Lung (tissue), 12 donors: Measurements from ENCODE around the gene ARHGEF7. TPM values are rescaled to one million over a fixed set of nuclear protein-coding genes. Genes with fewer than 3 reads are reported as not detected.

Experiments
- ATAC-seq: fragments of 200-7000 bp; cut with Tn5 transposase; one replicate; pipeline ENCODE4 v1.9.1; 2020; ENCODE audit warnings: moderate number of reproducible peaks; ENCODE audit not compliant: insufficient read depth, low FRiP score
- DNase-seq, 3 donors: peaks; one replicate each; pipeline ENCODE4 v3.0.0-alpha.2; 2013 to 2017
- H3K27ac ChIP-seq, 2 donors: one replicate each; pipeline ENCODE4 v1.5.1; 2013; ENCODE audit warnings: mild to moderate bottlenecking in 2 of 2, moderate library complexity in 2 of 2, control low read depth in 1 of 2, inconsistent platforms in 1 of 2, low read depth in 1 of 2, low read length in 1 of 2
- H3K27me3 ChIP-seq, 3 donors: one replicate each; pipeline ENCODE4 v1.5.1; 2013; ENCODE audit warnings: low read length in 2 of 3; ENCODE audit not compliant: control insufficient read depth in 3 of 3, insufficient read depth in 3 of 3
- H3K36me3 ChIP-seq, 4 donors: one replicate each; pipeline ENCODE4 v1.5.1; 2013; ENCODE audit warnings: low read length in 4 of 4, mild to moderate bottlenecking in 1 of 4, moderate library complexity in 1 of 4; ENCODE audit not compliant: control insufficient read depth in 4 of 4, insufficient read depth in 4 of 4
- H3K4me1 ChIP-seq, 5 donors: one replicate each; pipeline ENCODE4 v1.5.1; 2013; ENCODE audit warnings: low read length in 5 of 5, mild to moderate bottlenecking in 2 of 5, moderate library complexity in 1 of 5; ENCODE audit not compliant: control insufficient read depth in 5 of 5, insufficient read depth in 5 of 5
- H3K4me3 ChIP-seq: one replicate; pipeline ENCODE4 v1.5.1; 2013; ENCODE audit warnings: mild to moderate bottlenecking, control low read depth, moderate library complexity
- H3K9ac ChIP-seq, 2 donors: one replicate each; pipeline ENCODE4 v1.5.1; 2013; ENCODE audit warnings: low read length in 2 of 2, control low read depth in 1 of 2; ENCODE audit not compliant: insufficient read depth in 1 of 2
- H3K9me3 ChIP-seq, 4 donors: one replicate each; pipeline ENCODE4 v1.5.1; 2013; ENCODE audit warnings: low read length in 3 of 4, mild to moderate bottlenecking in 1 of 4, moderate library complexity in 1 of 4; ENCODE audit not compliant: control insufficient read depth in 4 of 4, insufficient read depth in 3 of 4
- CTCF ChIP-seq: IDR thresholded peaks from 2 replicates; pipeline ENCODE4 v1.5.1; 2012; ENCODE audit warnings: mild to moderate bottlenecking; ENCODE audit errors: control extremely low read depth, extremely low read depth
- WGBS, 2 donors: extraction: QIAGEN DNeasy Blood & Tissue Kit; methylation state at CpG; one replicate each; pipeline ENCODE4 v1.1.7; 2013; 5-methylcytosine and 5-hydroxymethylcytosine counted together
- polyA plus RNA-seq, 2 donors: library from polyadenylated mRNA; stranded (reverse); fragments of 200-250 nt; gene quantifications; one replicate each; pipeline ENCODE4 v1.2.1, GENCODE V29; 2013
- total RNA-seq, 2 donors: library from RNA; depleted of rRNA in 1 of 2; stranded (reverse); fragments of >200 nt in 1 of 2; gene quantifications; one replicate each; pipeline ENCODE4 v1.2.1, GENCODE V29; 2014 to 2021
- donor health status: control.
- donor health status: control.
- donor health status: Bipolar disorder and iron deficiency.
- donor health status: healthy.
- donor health status: DM: yes; HTN: yes; CAD: no.

Gene ARHGEF7
- total and polyA plus RNA-seq, 4 donors: 20.9 to 143 (median 37.8) TPM

GRCh38 chr13:111304603-111305289 lies 189.6 kb downstream of the ARHGEF7 start:
- H3K9ac ChIP-seq: no peak overlapping the region
- no peak overlapping the region for H3K27ac ChIP-seq
- ATAC-seq: no peak
- peaks cover 0 to 4% (median 0%) of the 10 kb centered on the region in 4 donors for H3K9me3 ChIP-seq
- no peak for TF ChIP-seq CTCF
- no peak overlapping the region for H3K4me3 ChIP-seq
- H3K36me3 ChIP-seq: peaks cover 25 to 54% (median 49%) of the 10 kb centered on the region in 4 donors
- H3K4me1 ChIP-seq: no peaks in the 10 kb centered on the region
- 96 to 98% methylated on average over 20 of the region's 20 CpGs for WGBS, 2 donors
- H3K27me3 ChIP-seq: no peaks in the 10 kb centered on the region
- no peak for DNase-seq

- ATAC-seq: no peak
- H3K36me3 ChIP-seq: peaks cover 0 to 20% (median 10%) of the 10 kb centered on the region in 4 donors
- peaks cover 0 to 16% (median 4%) of the 10 kb centered on the region in 4 donors for H3K9me3 ChIP-seq
- no peak for TF ChIP-seq CTCF
- no peak for DNase-seq
- no peak overlapping the region for H3K4me3 ChIP-seq
- no peaks in the 10 kb centered on the region for H3K27me3 ChIP-seq
- peaks cover 0 to 10% (median 0%) of the 10 kb centered on the region in 5 donors for H3K4me1 ChIP-seq
- no peak overlapping the region for H3K27ac ChIP-seq
- WGBS, 2 donors: 97 to 98% methylated on average over 17 of the region's 17 CpGs
- H3K9ac ChIP-seq: no peak overlapping the region
Measured at GRCh38 chr13:111312944-111313590, 198.0 kb downstream of the ARHGEF7 start.

GRCh38 chr13:111313911-111314425 lies 198.9 kb downstream of the ARHGEF7 start:
- DNase-seq: no peak
- WGBS, 2 donors: 81 to 83% methylated on average over 14 of the region's 14 CpGs

More at GRCh38 chr13:111313911-111314425, 198.9 kb downstream of the ARHGEF7 start:
- Histone ChIP-seq H3K9ac (no peak overlapping the region), H3K4me3 (no peak overlapping the region), H3K36me3 (peaks cover 0 to 20% (median 10%) of the 10 kb centered on the region in 4 donors), H3K4me1 (peaks cover 0 to 16% (median 0%) of the 10 kb centered on the region in 5 donors), H3K27ac (no peak overlapping the region), H3K27me3 (no peaks in the 10 kb centered on the region), H3K9me3 (peaks cover 0 to 16% (median 4%) of the 10 kb centered on the region in 4 donors)
- TF ChIP-seq CTCF: no peak
- no peak for ATAC-seq
